ENCODE results near the gene TBCEL.

TBCEL gene

GRCh38 chr11:121041072-121041471 lies 17.2 kb downstream of the TBCEL start:
- H4K8ac ChIP-seq (ENCODE audit: low read length), result no peak overlapping the region
- no peak overlapping the region for H4K91ac ChIP-seq (ENCODE audit: low read length)
- H3K27me3 ChIP-seq (ENCODE audit: control insufficient read depth in 1 of 2, insufficient read depth in 1 of 2, low read length in 2 of 2), result no peaks in the 10 kb centered on the region
- no peak overlapping the region for H3K4me3 ChIP-seq (ENCODE audit: insufficient read depth in 1 of 2, low read depth in 1 of 2, low read length in 2 of 2)
- no peak overlapping the region for H2BK120ac ChIP-seq (ENCODE audit: low read depth, low read length)
- H3K36me3 ChIP-seq (ENCODE audit: control insufficient read depth in 1 of 2, insufficient read depth in 2 of 2, low read depth in 1 of 2, low read length in 2 of 2), result peaks cover 0 to 12% of the 10 kb centered on the region in 2 experiments
- H3K27ac ChIP-seq (ENCODE audit: low read length, poor library complexity, severe bottlenecking), result no peak overlapping the region
- H3K4me1 ChIP-seq (ENCODE audit: control insufficient read depth, insufficient read depth, low read depth, low read length), result peaks cover 1% of the 10 kb centered on the region
- no peak overlapping the region for H2BK15ac ChIP-seq (ENCODE audit: low read depth, poor library complexity, severe bottlenecking)
- H3K79me1 ChIP-seq (replicated peaks; ENCODE audit: low read length, poor library complexity, severe bottlenecking), result peaks cover 17% of the 10 kb centered on the region
- H3K4ac ChIP-seq (ENCODE audit: low read depth in 1 of 2, low read length in 2 of 2), result no peak overlapping the region
- no peak overlapping the region for H2BK12ac ChIP-seq (ENCODE audit: low read length in 2 of 2)
- H3K23ac ChIP-seq (ENCODE audit: low read length in 2 of 2), result no peak overlapping the region
- no peak overlapping the region for H3K9ac ChIP-seq (ENCODE audit: low read length)
- no peak overlapping the region for H3K14ac ChIP-seq (ENCODE audit: low read length in 2 of 2)
- no peak overlapping the region for H2BK5ac ChIP-seq (ENCODE audit: low read depth, low read length, poor library complexity, severe bottlenecking)
- no peak overlapping the region for H2AFZ ChIP-seq (ENCODE audit: low read depth, low read length)
- DNase-seq, result no peak
- H3K18ac ChIP-seq (ENCODE audit: low read depth in 1 of 2, low read length in 2 of 2), result no peak overlapping the region
- H3K4me2 ChIP-seq (ENCODE audit: low read length, poor library complexity, severe bottlenecking), result no peak overlapping the region
- no peak overlapping the region for H2AK5ac ChIP-seq (ENCODE audit: low read length, severe bottlenecking)
- H3K9me3 ChIP-seq (ENCODE audit: control insufficient read depth, low read length), result no peaks in the 10 kb centered on the region
- 100% methylated on average over 4 of the region's 5 CpGs for WGBS

- Histone ChIP-seq H3K4me1 (ENCODE audit: control insufficient read depth, insufficient read depth, low read depth, low read length) (peaks cover 1% of the 10 kb centered on the region), H2BK5ac (ENCODE audit: low read depth, low read length, poor library complexity, severe bottlenecking) (no peak overlapping the region), H2AK5ac (ENCODE audit: low read length, severe bottlenecking) (no peak overlapping the region), H2AFZ (ENCODE audit: low read depth, low read length) (no peak overlapping the region), H4K91ac (ENCODE audit: low read length) (no peak overlapping the region), H3K4ac (ENCODE audit: low read depth in 1 of 2, low read length in 2 of 2) (no peak overlapping the region), H2BK120ac (ENCODE audit: low read depth, low read length) (no peak overlapping the region), H3K14ac (ENCODE audit: low read length in 2 of 2) (no peak overlapping the region), H3K4me2 (ENCODE audit: low read length, poor library complexity, severe bottlenecking) (no peak overlapping the region), H3K27ac (ENCODE audit: low read length, poor library complexity, severe bottlenecking) (no peak overlapping the region), H2BK15ac (ENCODE audit: low read depth, poor library complexity, severe bottlenecking) (no peak overlapping the region), H3K9me3 (ENCODE audit: control insufficient read depth, low read length) (no peaks in the 10 kb centered on the region), H3K23ac (ENCODE audit: low read length in 2 of 2) (no peak overlapping the region), H2BK12ac (ENCODE audit: low read length in 2 of 2) (no peak overlapping the region), H3K36me3 (ENCODE audit: control insufficient read depth in 1 of 2, insufficient read depth in 2 of 2, low read depth in 1 of 2, low read length in 2 of 2) (peaks cover 0 to 23% of the 10 kb centered on the region in 2 experiments), H3K4me3 (ENCODE audit: insufficient read depth in 1 of 2, low read depth in 1 of 2, low read length in 2 of 2) (no peak overlapping the region), H3K18ac (ENCODE audit: low read depth in 1 of 2, low read length in 2 of 2) (no peak overlapping the region), H3K79me1 (replicated peaks; ENCODE audit: low read length, poor library complexity, severe bottlenecking) (peaks cover 19% of the 10 kb centered on the region), H4K8ac (ENCODE audit: low read length) (no peak overlapping the region), H3K9ac (ENCODE audit: low read length) (no peak overlapping the region), H3K27me3 (ENCODE audit: control insufficient read depth in 1 of 2, insufficient read depth in 1 of 2, low read length in 2 of 2) (no peaks in the 10 kb centered on the region)
- no peak for DNase-seq
- WGBS, result no CpG with 5 or more reads among the region's 1 CpG
Measured at GRCh38 chr11:121042296-121042695, 18.4 kb downstream of the TBCEL start.

- H3K4me3 ChIP-seq (ENCODE audit: insufficient read depth in 1 of 2, low read depth in 1 of 2, low read length in 2 of 2), result no peak overlapping the region
- no CpG with 5 or more reads among the region's 1 CpG for WGBS
- H3K27ac ChIP-seq (ENCODE audit: low read length, poor library complexity, severe bottlenecking), result no peak overlapping the region
- peaks cover 0 to 67% of the 10 kb centered on the region in 2 experiments for H3K36me3 ChIP-seq (ENCODE audit: control insufficient read depth in 1 of 2, insufficient read depth in 2 of 2, low read depth in 1 of 2, low read length in 2 of 2)
- no peaks in the 10 kb centered on the region for H3K4me1 ChIP-seq (ENCODE audit: control insufficient read depth, insufficient read depth, low read depth, low read length)
- no peak overlapping the region for H4K91ac ChIP-seq (ENCODE audit: low read length)
- no peak overlapping the region for H2AFZ ChIP-seq (ENCODE audit: low read depth, low read length)
- H3K23ac ChIP-seq (ENCODE audit: low read length in 2 of 2), result no peak overlapping the region
- H3K9ac ChIP-seq (ENCODE audit: low read length), result no peak overlapping the region
- no peak overlapping the region for H3K14ac ChIP-seq (ENCODE audit: low read length in 2 of 2)
- H3K18ac ChIP-seq (ENCODE audit: low read depth in 1 of 2, low read length in 2 of 2), result no peak overlapping the region
- H2BK12ac ChIP-seq (ENCODE audit: low read length in 2 of 2), result no peak overlapping the region
- H2BK15ac ChIP-seq (ENCODE audit: low read depth, poor library complexity, severe bottlenecking), result no peak overlapping the region
- peaks cover 11% of the 10 kb centered on the region for H3K79me1 ChIP-seq (replicated peaks; ENCODE audit: low read length, poor library complexity, severe bottlenecking)
- H3K4ac ChIP-seq (ENCODE audit: low read depth in 1 of 2, low read length in 2 of 2), result no peak overlapping the region
- H3K9me3 ChIP-seq (ENCODE audit: control insufficient read depth, low read length), result no peaks in the 10 kb centered on the region
- no peak overlapping the region for H2BK5ac ChIP-seq (ENCODE audit: low read depth, low read length, poor library complexity, severe bottlenecking)
- no peak for DNase-seq
- no peaks in the 10 kb centered on the region for H3K27me3 ChIP-seq (ENCODE audit: control insufficient read depth in 1 of 2, insufficient read depth in 1 of 2, low read length in 2 of 2)
- no peak overlapping the region for H3K4me2 ChIP-seq (ENCODE audit: low read length, poor library complexity, severe bottlenecking)
- H2BK120ac ChIP-seq (ENCODE audit: low read depth, low read length), result no peak overlapping the region
- H2AK5ac ChIP-seq (ENCODE audit: low read length, severe bottlenecking), result no peak overlapping the region
- no peak overlapping the region for H4K8ac ChIP-seq (ENCODE audit: low read length)
Measured at GRCh38 chr11:121047926-121048325, 24.0 kb downstream of the TBCEL start.

DNA sequence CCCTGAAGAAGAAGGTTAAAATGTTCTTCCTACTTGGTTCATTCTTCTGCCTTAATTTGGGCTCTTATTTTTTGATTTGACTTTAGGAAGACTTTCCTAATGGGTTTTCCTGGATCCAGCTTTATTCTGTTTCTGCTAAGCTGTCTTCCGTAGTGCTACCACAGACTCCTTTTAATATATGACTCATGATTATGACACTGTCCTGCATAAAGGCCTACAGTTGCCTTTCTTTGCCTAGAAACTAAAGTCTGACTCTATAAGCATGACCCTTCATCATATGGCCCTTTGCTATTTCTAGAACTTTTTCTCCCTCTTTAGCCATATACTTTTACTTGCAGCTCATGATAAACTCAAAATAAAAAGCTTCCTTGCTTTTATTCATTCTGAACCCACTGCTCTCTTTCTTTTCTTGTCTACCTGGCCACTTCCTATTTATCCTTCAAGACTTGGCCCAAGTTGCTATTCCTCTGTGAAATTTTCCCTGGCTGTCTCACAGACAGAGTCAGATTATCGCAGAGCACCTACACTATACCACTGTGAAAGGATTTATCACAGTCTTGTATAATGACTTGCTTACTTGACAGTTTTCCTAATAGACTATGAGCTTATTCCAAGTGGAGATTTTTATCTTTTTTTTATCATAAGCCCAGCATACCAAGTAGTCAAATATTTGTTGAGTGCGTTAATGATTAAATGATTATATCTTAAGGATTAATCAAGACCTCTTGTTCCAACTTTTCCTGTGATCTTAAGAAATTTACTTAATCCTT lies 24.7 kb downstream of the TBCEL start:
- H4K8ac ChIP-seq (ENCODE audit: low read length), result no peak overlapping the region
- no peak overlapping the region for H3K4me2 ChIP-seq (ENCODE audit: low read length, poor library complexity, severe bottlenecking)
- H2BK12ac ChIP-seq (ENCODE audit: low read length in 2 of 2), result no peak overlapping the region
- H3K23ac ChIP-seq (ENCODE audit: low read length in 2 of 2), result no peak overlapping the region
- H4K91ac ChIP-seq (ENCODE audit: low read length), result no peak overlapping the region
- H3K4me1 ChIP-seq (ENCODE audit: control insufficient read depth, insufficient read depth, low read depth, low read length), result no peaks in the 10 kb centered on the region
- H3K36me3 ChIP-seq (ENCODE audit: control insufficient read depth in 1 of 2, insufficient read depth in 2 of 2, low read depth in 1 of 2, low read length in 2 of 2), result peaks cover 3 to 75% of the 10 kb centered on the region in 2 experiments
- no peak overlapping the region for H2BK15ac ChIP-seq (ENCODE audit: low read depth, poor library complexity, severe bottlenecking)
- H2AFZ ChIP-seq (ENCODE audit: low read depth, low read length), result no peak overlapping the region
- no peak overlapping the region for H3K18ac ChIP-seq (ENCODE audit: low read depth in 1 of 2, low read length in 2 of 2)
- H2BK5ac ChIP-seq (ENCODE audit: low read depth, low read length, poor library complexity, severe bottlenecking), result no peak overlapping the region
- DNase-seq, result no peak
- no peak overlapping the region for H2AK5ac ChIP-seq (ENCODE audit: low read length, severe bottlenecking)
- H3K4me3 ChIP-seq (ENCODE audit: insufficient read depth in 1 of 2, low read depth in 1 of 2, low read length in 2 of 2), result no peak overlapping the region
- H3K79me1 ChIP-seq (replicated peaks; ENCODE audit: low read length, poor library complexity, severe bottlenecking), result peaks cover 8% of the 10 kb centered on the region
- WGBS, result 91% methylated on average over 1 of the region's 3 CpGs
- H2BK120ac ChIP-seq (ENCODE audit: low read depth, low read length), result no peak overlapping the region
- H3K27ac ChIP-seq (ENCODE audit: low read length, poor library complexity, severe bottlenecking), result no peak overlapping the region
- no peak overlapping the region for H3K9ac ChIP-seq (ENCODE audit: low read length)
- H3K14ac ChIP-seq (ENCODE audit: low read length in 2 of 2), result no peak overlapping the region
- H3K4ac ChIP-seq (ENCODE audit: low read depth in 1 of 2, low read length in 2 of 2), result no peak overlapping the region
- no peaks in the 10 kb centered on the region for H3K9me3 ChIP-seq (ENCODE audit: control insufficient read depth, low read length)
- no peaks in the 10 kb centered on the region for H3K27me3 ChIP-seq (ENCODE audit: control insufficient read depth in 1 of 2, insufficient read depth in 1 of 2, low read length in 2 of 2)
